GM23338 (cell line): ENCODE data around the gene PPIL1.

Experiments
- CREB1 ChIP-seq: fragments of 250-450 bp; sonication (Bioruptor Pico); IDR thresholded peaks from 2 replicates; pipeline ENCODE4 v1.5.0; 2020; ENCODE audit warnings: low read depth, mild to moderate bottlenecking, moderate library complexity
- EZH2 ChIP-seq: fragments of 200-600 bp; sonication (generic); IDR thresholded peaks from one replicate; pipeline ENCODE4 v1.8.0; 2017; ENCODE audit warnings: antibody characterized with exemption, mild to moderate bottlenecking, low read depth; ENCODE audit not compliant: unreplicated experiment
- EZH2phosphoT487 ChIP-seq: fragments of 200-600 bp; sonication (generic); IDR thresholded peaks from one replicate; pipeline ENCODE4 v1.8.1; 2018; ENCODE audit warnings: antibody characterized with exemption; ENCODE audit not compliant: unreplicated experiment
- JUNB ChIP-seq: IDR thresholded peaks from one replicate; pipeline ENCODE4 v1.6.1; 2016; ENCODE audit warnings: antibody characterized with exemption; ENCODE audit not compliant: unreplicated experiment
- POLR2AphosphoS5 ChIP-seq: IDR thresholded peaks from 2 replicates; pipeline ENCODE4 v1.6.1; 2016; ENCODE audit warnings: antibody characterized with exemption, low read depth
- STAT1 ChIP-seq: IDR thresholded peaks from one replicate; pipeline ENCODE4 v1.6.1; 2016; ENCODE audit warnings: antibody characterized with exemption; ENCODE audit not compliant: unreplicated experiment
- ZNF114 ChIP-seq: fragments of 250-450 bp; sonication (Bioruptor Pico); IDR thresholded peaks from 2 replicates; pipeline ENCODE4 v1.5.0; 2020; ENCODE audit warnings: mild to moderate bottlenecking, moderate library complexity
- ZNF331 ChIP-seq: fragments of 250-450 bp; sonication (Bioruptor Pico); IDR thresholded peaks from 2 replicates; pipeline ENCODE4 v1.5.0; 2020; ENCODE audit warnings: low read depth, mild to moderate bottlenecking, moderate library complexity
- TF ChIP-seq, protein P1 (sequence below), 2 experiments: fragments of 200-600 bp in 1 of 2; sonication (generic) in 1 of 2; conservative IDR thresholded peaks; 2 replicates each; pipeline versions ENCODE4 v1.5.1 to v1.6.1; 2016 to 2017; ENCODE audit warnings: antibody characterized with exemption in 2 of 2, low read depth in 2 of 2, mild to moderate bottlenecking in 2 of 2, moderate library complexity in 1 of 2
- TF ChIP-seq, protein P2 (sequence below): IDR thresholded peaks from 2 replicates; pipeline ENCODE4 v1.6.1; 2016; ENCODE audit warnings: antibody characterized with exemption
- TF ChIP-seq, protein P3 (sequence below): IDR thresholded peaks from one replicate; pipeline ENCODE4 v1.6.1; 2018; ENCODE audit warnings: antibody characterized with exemption; ENCODE audit not compliant: unreplicated experiment

DNA sequence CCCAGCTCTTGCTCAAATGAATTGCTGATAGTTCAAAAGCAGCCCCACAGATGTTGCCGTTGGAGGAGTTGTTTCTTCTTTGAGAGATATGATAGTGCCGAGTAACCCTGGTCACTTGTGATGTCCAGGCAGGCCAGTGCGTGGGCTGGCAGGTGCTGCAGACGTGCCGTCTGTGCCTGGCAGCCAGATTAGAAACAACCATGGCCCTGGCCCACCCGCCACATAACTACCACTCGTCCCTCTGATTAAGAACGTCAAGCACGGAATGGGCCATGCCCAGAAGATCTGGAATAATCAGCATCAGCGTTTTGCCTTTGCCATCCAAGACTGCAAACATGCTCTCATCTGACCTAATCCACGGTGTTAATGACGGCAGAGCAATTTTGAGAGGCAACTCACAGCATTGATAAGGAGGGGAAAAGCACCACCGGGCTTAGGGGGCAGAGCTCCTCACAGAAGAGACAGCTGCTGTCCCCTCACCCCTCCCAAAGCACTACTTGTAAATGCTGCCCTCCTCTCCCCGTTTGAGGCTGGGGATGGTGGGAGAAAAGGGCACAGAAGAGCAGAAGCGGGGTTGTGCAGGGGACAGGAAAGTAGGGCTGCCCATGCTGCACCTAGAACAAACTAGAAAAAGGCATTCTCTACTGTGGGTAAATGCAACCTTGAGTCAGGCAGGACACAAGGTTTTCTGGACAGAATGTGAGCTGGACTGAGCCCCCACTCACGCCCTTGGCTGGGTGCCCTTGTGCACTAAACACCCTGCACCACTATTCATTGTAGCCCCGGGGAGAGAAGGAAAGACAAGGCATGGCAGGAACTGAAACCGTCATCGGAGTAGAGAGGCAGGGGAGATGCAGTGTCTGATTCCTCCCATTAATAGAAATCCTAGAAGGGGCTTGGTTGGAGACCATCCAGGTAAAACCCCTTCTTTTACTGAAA lies 30.1 kb downstream of the PPIL1 start:
- TF ChIP-seq, protein P1, sequence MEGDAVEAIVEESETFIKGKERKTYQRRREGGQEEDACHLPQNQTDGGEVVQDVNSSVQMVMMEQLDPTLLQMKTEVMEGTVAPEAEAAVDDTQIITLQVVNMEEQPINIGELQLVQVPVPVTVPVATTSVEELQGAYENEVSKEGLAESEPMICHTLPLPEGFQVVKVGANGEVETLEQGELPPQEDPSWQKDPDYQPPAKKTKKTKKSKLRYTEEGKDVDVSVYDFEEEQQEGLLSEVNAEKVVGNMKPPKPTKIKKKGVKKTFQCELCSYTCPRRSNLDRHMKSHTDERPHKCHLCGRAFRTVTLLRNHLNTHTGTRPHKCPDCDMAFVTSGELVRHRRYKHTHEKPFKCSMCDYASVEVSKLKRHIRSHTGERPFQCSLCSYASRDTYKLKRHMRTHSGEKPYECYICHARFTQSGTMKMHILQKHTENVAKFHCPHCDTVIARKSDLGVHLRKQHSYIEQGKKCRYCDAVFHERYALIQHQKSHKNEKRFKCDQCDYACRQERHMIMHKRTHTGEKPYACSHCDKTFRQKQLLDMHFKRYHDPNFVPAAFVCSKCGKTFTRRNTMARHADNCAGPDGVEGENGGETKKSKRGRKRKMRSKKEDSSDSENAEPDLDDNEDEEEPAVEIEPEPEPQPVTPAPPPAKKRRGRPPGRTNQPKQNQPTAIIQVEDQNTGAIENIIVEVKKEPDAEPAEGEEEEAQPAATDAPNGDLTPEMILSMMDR (conservative IDR thresholded peaks at IDR 0.05; ENCODE audit: low read depth in 2 of 2) = no peak
- TF ChIP-seq POLR2AphosphoS5 (no peak), ZNF331 (no peak), EZH2 (no peak), EZH2phosphoT487 (no peak), CREB1 (no peak), JUNB (no peak), ZNF114 (CRISPR knock-in tag) (no peak), STAT1 (no peak)
- TF ChIP-seq, protein P2, sequence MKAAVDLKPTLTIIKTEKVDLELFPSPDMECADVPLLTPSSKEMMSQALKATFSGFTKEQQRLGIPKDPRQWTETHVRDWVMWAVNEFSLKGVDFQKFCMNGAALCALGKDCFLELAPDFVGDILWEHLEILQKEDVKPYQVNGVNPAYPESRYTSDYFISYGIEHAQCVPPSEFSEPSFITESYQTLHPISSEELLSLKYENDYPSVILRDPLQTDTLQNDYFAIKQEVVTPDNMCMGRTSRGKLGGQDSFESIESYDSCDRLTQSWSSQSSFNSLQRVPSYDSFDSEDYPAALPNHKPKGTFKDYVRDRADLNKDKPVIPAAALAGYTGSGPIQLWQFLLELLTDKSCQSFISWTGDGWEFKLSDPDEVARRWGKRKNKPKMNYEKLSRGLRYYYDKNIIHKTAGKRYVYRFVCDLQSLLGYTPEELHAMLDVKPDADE = no peak
- TF ChIP-seq, protein P3, sequence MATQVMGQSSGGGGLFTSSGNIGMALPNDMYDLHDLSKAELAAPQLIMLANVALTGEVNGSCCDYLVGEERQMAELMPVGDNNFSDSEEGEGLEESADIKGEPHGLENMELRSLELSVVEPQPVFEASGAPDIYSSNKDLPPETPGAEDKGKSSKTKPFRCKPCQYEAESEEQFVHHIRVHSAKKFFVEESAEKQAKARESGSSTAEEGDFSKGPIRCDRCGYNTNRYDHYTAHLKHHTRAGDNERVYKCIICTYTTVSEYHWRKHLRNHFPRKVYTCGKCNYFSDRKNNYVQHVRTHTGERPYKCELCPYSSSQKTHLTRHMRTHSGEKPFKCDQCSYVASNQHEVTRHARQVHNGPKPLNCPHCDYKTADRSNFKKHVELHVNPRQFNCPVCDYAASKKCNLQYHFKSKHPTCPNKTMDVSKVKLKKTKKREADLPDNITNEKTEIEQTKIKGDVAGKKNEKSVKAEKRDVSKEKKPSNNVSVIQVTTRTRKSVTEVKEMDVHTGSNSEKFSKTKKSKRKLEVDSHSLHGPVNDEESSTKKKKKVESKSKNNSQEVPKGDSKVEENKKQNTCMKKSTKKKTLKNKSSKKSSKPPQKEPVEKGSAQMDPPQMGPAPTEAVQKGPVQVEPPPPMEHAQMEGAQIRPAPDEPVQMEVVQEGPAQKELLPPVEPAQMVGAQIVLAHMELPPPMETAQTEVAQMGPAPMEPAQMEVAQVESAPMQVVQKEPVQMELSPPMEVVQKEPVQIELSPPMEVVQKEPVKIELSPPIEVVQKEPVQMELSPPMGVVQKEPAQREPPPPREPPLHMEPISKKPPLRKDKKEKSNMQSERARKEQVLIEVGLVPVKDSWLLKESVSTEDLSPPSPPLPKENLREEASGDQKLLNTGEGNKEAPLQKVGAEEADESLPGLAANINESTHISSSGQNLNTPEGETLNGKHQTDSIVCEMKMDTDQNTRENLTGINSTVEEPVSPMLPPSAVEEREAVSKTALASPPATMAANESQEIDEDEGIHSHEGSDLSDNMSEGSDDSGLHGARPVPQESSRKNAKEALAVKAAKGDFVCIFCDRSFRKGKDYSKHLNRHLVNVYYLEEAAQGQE = no peak
